GM18519 (cell line): ENCODE results near the gene SLC2A13.
"Not testable (repeated sequence)": the region's sequence is repeated elsewhere in the genome, so short reads cannot be mapped to it uniquely, and the experiment has no call there.

Source experiments
- ATAC-seq: cut with Tn5 transposase; IDR thresholded peaks from one replicate; pipeline ENCODE4 v1.9.1; 2021; ENCODE audit warnings: mild to moderate bottlenecking, moderate library complexity; ENCODE audit not compliant: unreplicated experiment, low FRiP score

The SLC2A13 gene

DNA sequence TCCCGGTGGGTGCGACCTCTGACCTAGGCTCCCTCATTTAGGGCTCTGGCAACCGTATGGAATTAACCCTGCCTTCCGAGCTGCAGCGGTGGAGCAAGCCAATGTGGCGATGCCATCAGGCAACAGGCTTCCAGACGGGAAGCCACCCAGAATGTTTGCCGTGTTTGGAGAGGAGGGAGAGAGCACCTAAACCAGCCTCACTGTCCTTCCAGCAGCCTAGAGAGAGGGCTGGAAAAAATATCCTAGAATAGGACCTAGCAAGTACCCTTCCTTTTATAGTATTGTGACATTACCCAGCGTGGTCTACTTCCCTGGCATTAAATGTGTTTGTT is 287 bp upstream of the SLC2A13 start:
- ATAC-seq = no peak

DNA sequence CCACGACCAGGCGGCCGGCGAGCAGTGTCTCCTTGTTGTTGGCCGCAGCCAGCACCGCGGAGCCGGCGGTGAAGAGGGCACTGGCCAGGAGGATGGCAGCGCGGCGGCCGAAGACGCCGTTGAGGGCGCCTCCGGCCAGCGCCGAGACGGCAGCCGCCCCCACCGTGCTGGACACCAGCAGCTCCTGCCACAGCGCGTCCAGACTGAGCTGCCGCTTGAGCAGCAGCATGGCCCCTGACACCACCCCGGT is 691 bp downstream of the SLC2A13 start:
- ATAC-seq = no peak

DNA sequence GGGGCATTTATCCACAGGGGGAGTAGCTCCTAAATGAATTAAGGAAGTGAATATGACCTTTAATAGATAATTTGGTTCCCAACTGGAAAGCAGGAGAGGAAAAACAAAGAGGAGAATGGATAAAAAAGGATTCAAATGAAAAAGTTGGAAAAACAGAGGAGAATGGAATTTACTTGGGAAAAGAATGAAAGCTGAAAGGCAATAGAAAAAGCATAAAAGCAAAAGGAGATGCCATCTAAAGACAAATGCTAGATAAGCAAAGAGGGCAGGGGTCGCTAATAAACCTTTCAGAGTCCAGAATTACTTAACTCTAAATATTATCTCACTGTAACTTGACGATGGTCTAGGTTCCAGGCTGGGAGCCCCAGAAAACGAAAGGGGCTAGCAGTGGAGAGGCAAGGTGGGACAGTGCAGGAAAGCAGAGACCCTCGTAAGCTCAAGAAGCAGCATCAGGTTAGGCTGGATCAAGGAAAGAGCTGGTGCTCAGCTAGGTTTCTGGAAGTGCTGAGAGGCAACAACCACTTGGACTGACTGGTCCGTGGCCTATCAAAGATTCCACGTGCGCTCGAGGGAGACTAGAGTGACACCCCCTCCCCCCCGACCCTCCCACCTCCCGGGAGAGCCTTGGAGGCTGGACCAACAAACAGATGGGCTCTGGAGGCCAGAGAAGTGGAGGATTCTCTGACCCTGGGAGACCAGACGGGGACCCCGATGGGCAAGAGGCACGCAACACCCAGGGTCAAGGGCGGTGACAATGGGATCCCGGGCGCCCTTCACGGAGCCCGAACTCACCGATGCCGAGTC is 1.2 kb downstream of the SLC2A13 start:
- peak; percentile 0 for ATAC-seq

DNA sequence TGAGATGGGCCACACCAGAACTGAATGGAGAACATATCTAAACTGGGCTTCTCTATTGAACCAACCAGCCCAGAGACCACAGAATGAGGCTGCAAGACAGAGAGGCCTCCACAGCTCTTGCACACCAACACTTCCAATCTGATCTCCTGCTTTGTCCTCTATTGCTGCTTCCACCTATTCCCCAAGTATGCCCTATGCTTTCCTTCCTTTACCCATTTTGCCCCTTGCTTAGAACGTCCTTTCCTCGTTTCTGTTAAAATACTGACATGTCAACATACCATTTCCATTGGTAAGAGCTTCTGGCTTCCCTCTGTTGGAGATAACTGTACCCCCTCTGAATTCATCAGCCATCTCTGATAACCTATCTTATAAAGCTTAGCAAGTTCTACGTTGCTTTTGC is 2.8 kb downstream of the SLC2A13 start:
- no peak for ATAC-seq

DNA sequence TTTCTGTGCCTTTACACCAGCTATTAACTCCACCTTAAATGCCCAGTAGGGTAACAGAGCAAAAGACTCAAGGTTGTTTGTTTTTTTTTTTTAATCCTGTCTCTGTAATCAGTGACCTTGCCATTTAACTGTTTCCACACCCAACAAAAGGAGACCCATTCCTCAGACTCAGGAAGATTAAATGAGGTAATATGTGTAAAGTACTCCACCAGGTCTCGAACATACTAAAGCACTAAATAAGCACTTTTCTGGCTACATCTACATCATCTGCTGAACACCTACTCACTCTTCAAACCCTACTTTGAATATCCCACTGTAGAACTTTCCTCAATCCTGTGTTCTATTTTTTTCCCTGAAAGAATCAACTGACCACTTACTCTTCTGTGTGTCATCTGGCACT is 4.1 kb downstream of the SLC2A13 start:
- no peak for ATAC-seq

DNA sequence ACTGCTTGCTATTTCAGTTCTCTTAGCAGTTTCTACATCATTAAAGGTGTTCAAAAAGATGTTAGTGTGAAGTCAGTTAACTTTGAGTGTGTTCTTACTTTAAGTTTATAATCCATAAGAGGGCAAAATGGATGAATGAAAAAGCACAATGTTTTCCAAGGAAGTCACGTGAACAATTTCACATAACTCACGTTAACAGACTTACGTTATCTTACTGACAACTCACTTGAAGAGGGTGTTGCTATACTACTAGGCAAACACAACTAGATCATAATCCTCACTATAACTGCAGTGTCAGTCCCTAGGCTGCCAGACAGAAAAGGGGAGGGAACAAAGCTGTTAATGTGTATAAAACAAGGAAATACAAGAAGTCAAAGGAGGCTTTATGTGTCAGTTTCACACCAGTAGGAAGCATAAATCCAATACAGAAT is 6.4 kb downstream of the SLC2A13 start:
- ATAC-seq = no peak

DNA sequence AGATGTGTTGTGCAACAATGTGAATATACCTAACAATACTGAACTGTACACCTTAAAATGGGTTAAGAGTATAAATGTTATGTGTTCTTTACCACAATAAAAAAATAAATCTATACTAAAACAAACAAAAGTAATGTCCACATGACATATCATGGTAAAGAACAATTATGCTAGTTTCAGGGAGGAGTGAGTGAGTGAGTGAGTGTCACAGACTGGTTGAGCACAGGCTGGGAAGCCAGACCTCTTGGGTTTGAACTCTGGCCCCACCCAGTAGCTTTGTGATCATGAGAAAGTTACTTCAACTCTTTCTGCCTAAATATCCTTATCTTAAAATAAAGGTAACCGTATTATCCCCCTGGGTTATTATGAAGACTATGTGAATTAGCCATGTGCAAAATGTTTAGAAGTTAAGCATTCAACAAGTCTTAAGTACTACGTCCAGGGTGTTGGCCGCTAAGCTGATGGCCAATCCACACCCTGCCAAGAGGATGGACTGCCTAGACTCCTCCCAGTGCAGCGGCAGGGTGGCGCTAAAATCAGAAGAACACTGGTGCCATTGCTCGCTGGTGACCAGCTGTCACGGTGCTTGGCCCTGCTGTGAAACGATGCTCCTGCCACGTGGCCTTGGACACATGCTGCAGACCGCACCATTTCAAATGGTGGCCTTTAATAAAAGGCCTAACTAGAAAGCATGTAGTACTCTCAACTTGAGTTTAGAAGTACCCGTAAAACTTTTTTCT is 7.3 kb downstream of the SLC2A13 start:
- no peak for ATAC-seq

DNA sequence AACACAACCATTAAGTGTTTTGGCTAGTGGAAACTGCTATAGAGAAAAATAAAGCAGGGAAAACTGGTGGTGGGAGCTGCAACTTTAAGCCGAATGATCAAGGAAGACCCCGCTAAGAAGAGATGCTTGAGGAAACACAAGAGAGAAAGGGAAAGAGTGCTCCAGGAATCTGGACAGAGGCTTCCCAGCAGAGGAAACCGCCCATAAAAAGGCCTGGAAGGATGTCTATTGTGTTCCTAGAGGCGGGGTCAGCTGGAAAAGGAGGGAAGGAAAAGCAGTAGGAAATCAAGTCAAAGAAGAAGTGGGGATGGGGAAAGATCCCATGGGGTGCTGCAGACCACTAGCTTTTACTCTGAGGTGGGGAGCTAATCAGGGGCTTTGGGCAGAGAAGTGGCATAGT is 12.4 kb downstream of the SLC2A13 start:
- ATAC-seq = no peak

DNA sequence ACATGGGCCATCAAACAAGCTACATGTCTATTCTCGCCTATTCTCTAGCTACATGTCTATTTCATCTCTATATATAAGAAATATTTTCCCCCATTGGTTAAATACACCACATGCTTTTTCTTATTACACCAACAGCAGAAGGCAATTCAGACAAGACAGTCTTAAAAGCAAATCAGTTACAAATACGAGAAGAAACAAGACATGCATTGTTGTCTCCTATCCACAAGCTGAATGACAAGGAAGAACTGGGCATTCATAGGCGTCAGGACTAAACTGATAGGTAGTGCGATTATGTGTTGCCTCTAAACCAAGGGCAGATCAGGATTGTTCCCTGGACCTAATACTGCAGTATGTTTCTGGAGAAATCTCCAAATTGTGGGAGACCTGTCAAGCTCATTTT is 19.4 kb downstream of the SLC2A13 start:
- no peak for ATAC-seq

DNA sequence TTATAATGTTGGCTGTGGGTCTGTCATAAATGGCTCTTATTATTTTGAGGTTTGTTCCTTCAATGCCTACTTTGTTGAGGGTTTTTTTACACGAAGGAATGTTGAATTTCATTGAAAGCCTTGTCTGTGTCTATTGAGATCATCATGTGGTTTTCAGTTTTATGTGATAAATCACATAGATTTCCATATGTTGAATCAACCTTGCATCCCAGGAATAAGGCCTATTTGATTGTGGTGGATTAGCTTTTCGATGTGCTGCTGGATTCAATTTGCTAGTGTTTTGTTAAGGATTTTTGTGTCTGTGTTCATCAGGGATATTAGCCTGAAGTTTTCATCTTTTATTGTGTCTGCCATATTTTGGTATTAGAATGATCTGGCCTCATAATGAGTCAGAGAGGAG is 27.6 kb downstream of the SLC2A13 start:
- ATAC-seq = no peak

DNA sequence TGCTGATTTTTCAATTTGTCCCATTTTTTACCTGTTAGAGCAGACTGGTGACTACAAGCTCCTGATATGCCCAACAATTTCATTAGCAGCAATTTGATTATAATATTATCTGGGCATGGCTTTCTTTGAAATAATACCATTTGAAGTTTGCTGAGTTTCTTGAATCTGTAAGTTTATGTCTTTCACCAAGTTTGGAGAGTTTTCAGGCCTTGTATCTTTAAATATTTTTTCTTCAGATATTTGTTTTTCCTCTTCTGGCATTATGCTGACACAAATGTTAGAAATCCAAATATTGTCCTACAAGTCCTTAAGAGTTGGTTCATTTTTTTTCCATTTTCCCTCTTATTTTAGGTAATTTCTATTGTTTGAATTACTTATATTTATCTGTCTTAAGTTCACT is 30.4 kb downstream of the SLC2A13 start:
- no peak for ATAC-seq

DNA sequence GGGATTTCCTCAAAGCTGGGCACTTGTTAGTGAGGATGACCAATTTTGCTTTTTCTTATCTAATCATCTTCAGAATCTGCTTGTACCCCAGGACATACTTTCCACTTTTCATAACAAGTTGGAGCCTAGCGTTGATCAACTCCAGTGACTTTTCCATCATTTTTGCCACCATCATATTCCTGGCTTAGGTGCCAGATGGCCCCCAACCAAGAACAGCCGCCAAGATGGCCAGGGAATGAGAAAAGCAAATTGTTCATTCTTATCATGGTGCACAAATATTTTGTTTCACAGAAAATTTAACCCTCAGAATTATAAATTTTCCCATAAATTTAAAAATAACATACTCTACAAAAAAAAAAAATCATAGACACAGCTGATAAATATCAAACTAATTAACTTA is 37.5 kb downstream of the SLC2A13 start:
- ATAC-seq = no peak

DNA sequence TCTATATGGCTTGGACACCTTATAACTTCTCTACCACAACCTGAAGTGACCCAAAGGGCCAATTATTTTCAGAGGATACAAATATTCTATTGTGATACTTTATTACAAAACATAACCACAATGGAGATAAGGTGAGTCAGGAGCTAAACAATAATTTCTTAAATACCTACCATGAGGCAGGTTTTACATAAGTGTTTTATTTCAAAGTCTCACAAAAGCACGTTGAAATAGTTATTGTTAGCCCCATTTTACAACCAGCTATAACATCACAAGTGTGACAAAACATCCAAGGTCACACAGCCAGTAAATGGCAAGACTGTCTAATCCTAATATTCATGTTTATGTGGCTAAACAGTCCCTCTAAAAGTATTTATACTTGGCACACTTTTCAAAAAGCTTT is 40.2 kb downstream of the SLC2A13 start:
- no peak for ATAC-seq

DNA sequence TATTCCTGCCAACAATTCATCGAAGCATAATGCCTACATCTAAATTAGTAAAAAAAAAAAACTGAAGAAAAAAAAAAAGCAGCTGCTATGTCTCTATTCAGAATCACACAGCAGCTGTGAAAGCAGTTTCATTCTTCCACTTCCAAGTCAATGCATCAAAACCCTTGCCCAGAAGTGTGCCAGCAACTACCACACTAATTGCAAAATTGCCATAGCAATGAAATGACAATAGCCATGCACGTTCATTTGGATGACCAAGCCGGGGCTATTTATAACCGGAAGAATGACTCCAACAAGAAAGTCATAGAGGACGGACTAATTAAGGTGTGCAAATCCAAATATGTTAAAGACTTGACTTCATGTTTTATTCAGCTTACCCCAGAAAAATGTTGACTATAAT is 42.5 kb downstream of the SLC2A13 start:
- no peak for ATAC-seq

DNA sequence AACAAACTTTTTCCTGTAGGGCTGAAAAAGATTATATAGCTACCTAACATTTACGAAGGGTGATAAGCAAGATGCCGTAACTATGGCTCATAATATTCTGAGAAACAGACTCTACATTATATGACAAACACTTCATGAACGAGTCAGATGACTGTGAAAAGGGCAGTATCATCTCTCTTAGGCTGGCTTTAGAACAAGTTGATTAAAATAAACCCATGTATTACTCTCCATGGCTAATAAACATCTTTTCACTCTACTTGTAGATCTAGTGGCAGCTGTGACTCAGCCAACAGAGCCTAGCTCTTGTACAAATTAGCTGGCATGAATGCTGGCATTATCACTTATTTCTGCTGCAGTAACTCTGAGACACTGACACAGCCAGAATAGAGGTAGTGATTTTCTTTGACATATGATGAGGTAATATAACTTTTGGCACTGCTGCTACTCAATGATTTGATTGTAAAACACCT is 47.1 kb downstream of the SLC2A13 start:
- ATAC-seq = no peak

DNA sequence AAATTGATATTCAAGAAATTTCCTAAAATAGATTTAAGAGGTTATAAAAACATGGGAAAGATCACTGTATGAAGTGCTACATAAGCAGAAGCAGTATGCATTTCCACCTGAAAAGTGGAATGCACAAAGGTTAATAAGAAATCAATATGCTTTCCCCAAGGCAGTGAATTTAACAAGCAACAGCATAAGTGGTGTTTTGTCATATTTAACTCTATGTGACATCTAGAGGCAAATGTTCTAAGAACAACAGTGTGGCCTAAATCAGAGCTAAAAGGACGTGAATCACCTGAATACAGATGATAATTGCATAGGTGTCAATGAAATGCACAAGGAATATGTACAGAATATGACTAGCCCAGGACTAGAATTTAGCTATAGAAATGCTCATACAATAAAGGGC is 49.5 kb downstream of the SLC2A13 start:
- ATAC-seq = no peak

DNA sequence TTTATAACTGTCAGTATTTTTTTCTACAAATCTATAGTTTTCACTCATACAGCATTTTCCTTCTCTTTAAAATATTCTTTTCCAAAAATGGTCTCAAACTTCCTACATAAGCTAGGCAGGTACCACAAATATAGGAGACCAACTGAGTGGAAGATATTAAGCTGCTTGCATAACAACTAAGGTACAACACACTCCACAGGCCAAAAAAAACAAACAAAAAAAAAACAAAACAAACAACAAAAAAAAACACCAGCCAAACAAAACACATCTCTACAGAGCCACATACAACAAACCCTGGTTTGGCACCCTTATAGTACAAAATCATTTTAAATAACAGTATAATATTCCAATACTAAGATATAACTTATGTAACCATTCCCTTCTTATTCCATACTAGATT is 50.1 kb downstream of the SLC2A13 start:
- ATAC-seq = no peak

DNA sequence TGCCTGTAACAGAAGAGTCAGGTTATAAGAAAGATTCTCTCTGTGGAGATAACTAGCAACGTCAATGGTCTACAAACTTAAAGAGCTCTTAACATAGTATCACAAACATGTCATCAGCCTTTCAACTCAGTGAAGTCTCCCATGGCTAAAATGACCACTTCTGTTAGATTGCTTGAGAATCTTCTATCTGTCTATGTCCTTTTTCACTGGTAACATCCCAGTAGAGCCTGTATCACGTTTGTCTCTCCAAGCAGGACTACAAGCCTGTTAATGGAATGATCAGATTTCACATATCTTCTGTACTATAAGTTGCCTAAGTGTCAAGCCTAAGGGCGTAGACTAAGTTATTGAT is 50.7 kb downstream of the SLC2A13 start:
- no peak for ATAC-seq

DNA sequence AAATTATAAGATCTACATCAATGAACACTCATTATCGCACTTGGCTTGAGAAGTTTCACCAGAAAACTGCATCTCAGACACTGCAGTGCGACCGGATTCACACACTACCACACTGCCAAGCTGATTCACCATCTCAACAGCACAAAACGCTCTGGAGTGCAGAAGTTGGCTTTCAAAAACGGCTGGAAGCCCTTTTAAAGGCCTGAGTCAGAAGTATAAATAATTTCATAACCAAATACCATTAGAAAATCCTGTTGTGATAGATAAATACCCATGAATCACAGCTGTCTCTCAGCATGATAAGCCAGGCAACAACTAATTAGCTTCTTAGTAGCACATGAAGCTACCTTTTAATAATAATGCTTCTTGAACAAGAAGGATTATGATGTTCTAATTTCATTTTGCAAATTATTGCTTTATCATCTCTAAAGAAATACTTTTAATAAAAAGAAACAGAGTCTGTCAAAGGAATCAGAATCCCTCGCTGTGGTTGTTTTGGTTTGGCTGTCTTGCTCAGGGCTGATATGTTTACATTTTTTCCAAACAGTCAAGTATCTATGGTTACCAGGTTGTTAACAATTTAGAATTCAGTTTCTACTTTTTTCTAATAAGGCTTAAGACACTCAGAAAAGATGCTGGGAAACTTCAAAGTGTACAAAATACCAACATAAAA is 51.2 kb downstream of the SLC2A13 start:
- ATAC-seq = no peak

DNA sequence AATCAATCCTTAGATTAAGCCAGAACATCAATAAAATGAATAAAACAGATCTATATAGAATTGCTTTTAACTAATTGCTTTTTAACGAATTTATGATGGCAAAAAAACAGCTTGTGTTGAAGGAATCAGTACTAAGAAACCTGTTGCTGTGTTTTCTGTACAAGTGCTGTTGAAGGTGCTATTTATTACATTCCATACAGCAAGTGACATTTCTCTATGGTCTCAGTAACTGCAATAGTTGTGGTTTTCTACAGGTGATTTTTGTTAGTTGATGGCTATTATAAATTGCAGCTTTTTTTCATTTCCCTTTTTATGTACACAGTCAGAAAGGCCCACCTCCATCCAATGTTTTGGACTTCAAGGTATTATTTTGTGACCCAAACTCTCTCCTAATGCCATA is 56.6 kb downstream of the SLC2A13 start:
- ATAC-seq = no peak

DNA sequence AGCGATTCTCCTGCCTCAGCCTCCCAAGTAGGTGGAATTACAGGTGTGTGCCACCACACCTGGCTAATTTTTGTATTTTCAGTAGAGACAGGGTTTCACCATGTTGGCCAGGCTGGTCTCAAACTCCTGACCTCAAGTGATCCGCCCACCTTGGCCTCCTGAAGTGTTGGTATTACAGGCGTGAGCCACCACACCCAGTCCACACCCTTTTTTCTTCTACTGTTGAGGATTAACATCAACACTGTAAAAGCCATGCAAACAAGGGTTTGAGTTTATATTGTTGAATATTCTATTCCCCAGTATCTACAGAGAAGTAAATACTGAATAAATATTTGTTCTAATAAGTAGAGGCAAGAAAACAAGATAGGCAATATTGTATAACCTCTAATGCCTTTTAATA is 58.9 kb downstream of the SLC2A13 start:
- ATAC-seq = not testable (repeated sequence)

DNA sequence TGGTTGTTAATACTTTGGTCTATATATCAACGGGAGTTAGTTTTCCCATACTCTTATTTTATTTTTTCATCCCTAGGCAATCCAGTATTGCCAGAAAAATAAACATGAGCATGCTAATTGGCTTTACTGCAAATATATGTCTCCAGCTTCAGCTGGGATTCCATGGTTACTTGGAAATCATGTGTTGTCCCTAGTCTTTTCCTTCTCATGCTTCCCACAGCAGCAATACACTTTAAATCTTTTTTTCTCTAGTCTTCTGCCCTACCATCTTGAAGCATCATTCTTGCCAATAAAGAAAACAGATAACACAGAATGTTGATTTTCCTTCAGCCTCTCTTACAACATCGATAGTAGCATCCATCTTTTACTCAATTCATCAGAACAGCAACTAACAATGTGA is 60.2 kb downstream of the SLC2A13 start:
- ATAC-seq = no peak
